Erythroblast (primary cell): ENCODE measurements around the gene AFF3.

Experiments
- GATA1 ChIP-seq: IDR thresholded peaks from 2 replicates; pipeline ENCODE4 v1.6.1; 2011; ENCODE audit warnings: low read depth, mild to moderate bottlenecking, control low read depth, low read length, moderate library complexity
- POLR2A ChIP-seq: IDR thresholded peaks from 2 replicates; pipeline ENCODE4 v1.6.1; 2011; ENCODE audit warnings: mild to moderate bottlenecking, low read length

- TF ChIP-seq POLR2A (no peak), GATA1 (no peak)
Observed at GRCh38 chr2:99805930-99806476, 336.4 kb downstream of the AFF3 start.
